HepG2 (cell line): ENCODE data around the gene GPHN. TPM values are rescaled to one million over a fixed set of nuclear protein-coding genes. Genes with fewer than 3 reads are reported as not detected.

Experiments
- ATAC-seq: fragments of 200-7000 bp; cut with Tn5 transposase; 3 replicates; pipeline ENCODE4 v1.9.1; 2020; ENCODE audit warnings: mild to moderate bottlenecking, moderate library complexity
- BruUV-seq: library from RNA; stranded (reverse); fragments of 400-500 nt; replicated peaks from 2 replicates; lab custom pipeline; 2021; lab: Mats Ljungman, UMichigan
- CTCF ChIA-PET: fragments of 300-600 bp; formaldehyde crosslinking; extraction: SDS; loops from one replicate; lab custom pipeline; 2021; ENCODE audit warnings: low total read pairs, inconsistent platforms, low intra/inter-chr PET ratio; lab: Yijun Ruan, JAX
- POLR2A ChIA-PET: fragments of 350-600 bp; sonication (Branson Sonifier 250); formaldehyde crosslinking; loops from one replicate; lab custom pipeline; 2020; ENCODE audit warnings: antibody characterized with exemption, inconsistent platforms; lab: Yijun Ruan, JAX
- DNase-seq: peaks from one replicate; pipeline ENCODE4 v3.0.0-alpha.2; 2015; ENCODE audit warnings: low spot score
- FAIRE-seq: peaks from 3 replicates; lab custom pipeline; 2011; peaks lifted over from hg19 to GRCh38; lab: Jason Lieb, UNC
- H2AFZ ChIP-seq: one replicate; pipeline ENCODE4 v1.6.1; 2011; ENCODE audit warnings: low read length, inconsistent platforms
- H3K27ac ChIP-seq: fragments of 300-600 bp; 3 replicates; pipeline ENCODE4 v1.8.0; 2011; ENCODE audit warnings: mixed run types, mild to moderate bottlenecking, mixed read lengths, low read length, inconsistent platforms; ENCODE audit not compliant: insufficient read depth; ENCODE audit errors: extremely low read length
- H3K27me3 ChIP-seq, 2 experiments: fragments of 200-600 bp in 1 of 2; 2 replicates in 1 of 2; 3 replicates in 1 of 2; pipeline versions ENCODE4 v1.6.0 to v1.8.0; 2011; ENCODE audit warnings: low read length in 2 of 2, mild to moderate bottlenecking in 2 of 2, moderate library complexity in 2 of 2, inconsistent platforms in 1 of 2; ENCODE audit not compliant: insufficient read depth in 2 of 2, control insufficient read depth in 1 of 2
- H3K36me3 ChIP-seq, 2 experiments: fragments of 200-600 bp in 1 of 2; replicated peaks in 1 of 2; 2 replicates in 1 of 2; 3 replicates in 1 of 2; pipeline versions ENCODE4 v1.5.1 to v1.8.0; 2011; ENCODE audit warnings: low read length in 2 of 2, inconsistent platforms in 1 of 2; ENCODE audit not compliant: insufficient read depth in 2 of 2, control insufficient read depth in 1 of 2
- H3K4me1 ChIP-seq: 2 replicates; pipeline ENCODE4 v1.5.1; 2012; ENCODE audit warnings: low read length, inconsistent platforms; ENCODE audit not compliant: insufficient read depth
- H3K4me2 ChIP-seq: 2 replicates; pipeline ENCODE4 v1.6.0; 2011; ENCODE audit warnings: low read depth, low read length, inconsistent platforms
- H3K4me3 ChIP-seq, 3 experiments: fragments of 200-600 bp in 1 of 3; sonication (generic), shearing (Covaris generic) in 1 of 3; replicated peaks in 1 of 3; 2 replicates each; pipeline ENCODE4 v1.5.1; 2011 to 2016; ENCODE audit warnings: low read length in 3 of 3, inconsistent platforms in 2 of 3, low read depth in 2 of 3, mild to moderate bottlenecking in 2 of 3, control low read depth in 1 of 3, mixed read lengths in 1 of 3; ENCODE audit not compliant: insufficient read depth in 1 of 3
- H3K79me2 ChIP-seq: one replicate; pipeline ENCODE4 v1.6.1; 2011; ENCODE audit warnings: low read length, inconsistent platforms; ENCODE audit not compliant: insufficient read depth
- H3K9ac ChIP-seq: 2 replicates; pipeline ENCODE4 v1.6.0; 2011; ENCODE audit warnings: mild to moderate bottlenecking, low read depth, low read length, inconsistent platforms; ENCODE audit not compliant: insufficient read depth
- H3K9me3 ChIP-seq: 2 replicates; pipeline ENCODE4 v1.5.1; 2012; ENCODE audit warnings: mild to moderate bottlenecking, low read length
- H4K20me1 ChIP-seq: 2 replicates; pipeline ENCODE4 v1.6.0; 2011; ENCODE audit warnings: inconsistent platforms, mild to moderate bottlenecking, low read length, moderate library complexity; ENCODE audit not compliant: insufficient read depth
- AGO2 ChIP-seq: fragments of 200-400 bp; formaldehyde crosslinking; optimal IDR thresholded peaks from 2 replicates; pipeline ENCODE3; 2017; ENCODE audit warnings: mild to moderate bottlenecking, low read depth, low read length, moderate library complexity
- ELF3 ChIP-seq: IDR thresholded peaks from 2 replicates; pipeline ENCODE4 v1.6.1; 2016; ENCODE audit warnings: missing genetic modification reagents, missing compliant biosample characterization
- GZF1 ChIP-seq: sonication (generic); formaldehyde crosslinking; IDR thresholded peaks from 2 replicates; pipeline ENCODE4 v1.5.1; 2020; ENCODE audit warnings: mild to moderate bottlenecking, missing genetic modification reagents
- HDAC2 ChIP-seq: sonication (generic); formaldehyde crosslinking; IDR thresholded peaks from 2 replicates; pipeline ENCODE4 v1.4.0; 2020; ENCODE audit warnings: missing genetic modification reagents
- NFE2 ChIP-seq: sonication (generic); formaldehyde crosslinking; IDR thresholded peaks from 2 replicates; pipeline ENCODE4 v1.4.0; 2020; ENCODE audit warnings: missing genetic modification reagents
- PAF1 ChIP-seq: IDR thresholded peaks from 2 replicates; pipeline ENCODE4 v1.6.1; 2016; ENCODE audit warnings: missing genetic modification reagents, missing compliant biosample characterization
- RBM22 ChIP-seq: fragments of 200-400 bp; formaldehyde crosslinking; optimal IDR thresholded peaks from 2 replicates; pipeline ENCODE3; 2017; ENCODE audit warnings: mild to moderate bottlenecking, low read length, moderate library complexity
- RORA ChIP-seq: sonication (generic); formaldehyde crosslinking; IDR thresholded peaks from 2 replicates; pipeline ENCODE4 v1.5.0; 2020; ENCODE audit warnings: mild to moderate bottlenecking, missing genetic modification reagents, moderate library complexity
- SATB2 ChIP-seq: sonication (generic); formaldehyde crosslinking; IDR thresholded peaks from 2 replicates; pipeline ENCODE4 v1.5.0; 2020; ENCODE audit warnings: missing genetic modification reagents
- ZFP36L1 ChIP-seq: sonication (generic); formaldehyde crosslinking; IDR thresholded peaks from 2 replicates; pipeline ENCODE4 v1.8.0; 2022; ENCODE audit warnings: mild to moderate bottlenecking, missing genetic modification reagents, moderate library complexity
- ZNF17 ChIP-seq: sonication (generic); formaldehyde crosslinking; IDR thresholded peaks from 2 replicates; pipeline ENCODE4 v1.5.0; 2020; ENCODE audit warnings: mild to moderate bottlenecking, missing genetic modification reagents
- ZNF607 ChIP-seq: sonication (generic); formaldehyde crosslinking; IDR thresholded peaks from 2 replicates; pipeline ENCODE4 v1.5.1; 2020; ENCODE audit warnings: missing genetic modification reagents, mild to moderate bottlenecking, borderline replicate concordance
- ZSCAN9 ChIP-seq: IDR thresholded peaks from 2 replicates; pipeline ENCODE4 v1.6.1; 2016; ENCODE audit warnings: borderline replicate concordance
- WGBS: methylation state at CpG from one replicate; pipeline ENCODE4 v1.1.6; 2017; ENCODE audit warnings: low lambda C conversion rate; 5-methylcytosine and 5-hydroxymethylcytosine counted together
- in situ Hi-C: cut with HindIII; loops from 2 replicates; pipeline ENCODE4 v1.10.0; 2017; ENCODE audit warnings: low pct_unique_long_range_greater_than_20kb; ENCODE audit not compliant: extremely low pct_ligation_motif_present
- intact Hi-C: fragments of 100-400 bp; cut with micrococcal nuclease; formaldehyde crosslinking; loops from one replicate; pipeline ENCODE4 v1.10.0; 2022; ENCODE audit not compliant: unreplicated experiment
- polyA plus RNA-seq, 8 experiments: library from polyadenylated mRNA; depleted of rRNA in 3 of 8; stranded (reverse) in 7 of 8; unstranded in 1 of 8; fragments of >200 nt; fragmentation: Illumina TruSeq in 4 of 8; extraction: Trizol in 4 of 8; gene quantifications; 2 replicates each; pipeline versions ENCODE4 v1.2.1 to v1.2.3, GENCODE V29; 2011 to 2016; ENCODE audit warnings: low read depth in 4 of 8, missing spikeins in 1 of 8, mixed read lengths in 1 of 8; ENCODE audit not compliant: insufficient read depth in 1 of 8
- total RNA-seq, 5 experiments: library from RNA; depleted of rRNA; stranded (reverse); fragments of >200 nt; fragmentation: Illumina TruSeq; extraction: Trizol; gene quantifications; 2 replicates each; pipeline ENCODE4 v1.2.3, GENCODE V29; 2016; ENCODE audit warnings: low read depth in 1 of 5
- TF ChIP-seq, protein P1 (sequence below): sonication (generic); formaldehyde crosslinking; conservative IDR thresholded peaks from 2 replicates; pipeline ENCODE4 v1.8.1; 2023; ENCODE audit warnings: missing genetic modification reagents
- TF ChIP-seq, protein P2 (sequence below): fragments of 450-650 bp; IDR thresholded peaks from 2 replicates; pipeline ENCODE4 v1.6.1; 2017
- TF ChIP-seq, protein P3 (sequence below): sonication (generic); formaldehyde crosslinking; IDR thresholded peaks from 2 replicates; pipeline ENCODE4 v1.4.0; 2020; ENCODE audit warnings: missing genetic modification reagents, mild to moderate bottlenecking, borderline replicate concordance

The GPHN gene
- total and polyA plus RNA-seq, 2 of the 13 experiments (the other 11 are each of a cell fraction or from before 2014, with no cell fraction given), result 12.7 to 19.2 TPM

GRCh38 chr14:67002994-67003753 is 495.2 kb downstream of the GPHN start (continued):
- TF ChIP-seq, protein P1, sequence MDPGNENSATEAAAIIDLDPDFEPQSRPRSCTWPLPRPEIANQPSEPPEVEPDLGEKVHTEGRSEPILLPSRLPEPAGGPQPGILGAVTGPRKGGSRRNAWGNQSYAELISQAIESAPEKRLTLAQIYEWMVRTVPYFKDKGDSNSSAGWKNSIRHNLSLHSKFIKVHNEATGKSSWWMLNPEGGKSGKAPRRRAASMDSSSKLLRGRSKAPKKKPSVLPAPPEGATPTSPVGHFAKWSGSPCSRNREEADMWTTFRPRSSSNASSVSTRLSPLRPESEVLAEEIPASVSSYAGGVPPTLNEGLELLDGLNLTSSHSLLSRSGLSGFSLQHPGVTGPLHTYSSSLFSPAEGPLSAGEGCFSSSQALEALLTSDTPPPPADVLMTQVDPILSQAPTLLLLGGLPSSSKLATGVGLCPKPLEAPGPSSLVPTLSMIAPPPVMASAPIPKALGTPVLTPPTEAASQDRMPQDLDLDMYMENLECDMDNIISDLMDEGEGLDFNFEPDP, result no peak
- TF ChIP-seq AGO2 (no peak), HDAC2 (no peak), RBM22 (no peak), ZFP36L1 (no peak), NFE2 (CRISPR knock-in tag) (no peak), ZNF607 (no peak)
- TF ChIP-seq, protein P2, sequence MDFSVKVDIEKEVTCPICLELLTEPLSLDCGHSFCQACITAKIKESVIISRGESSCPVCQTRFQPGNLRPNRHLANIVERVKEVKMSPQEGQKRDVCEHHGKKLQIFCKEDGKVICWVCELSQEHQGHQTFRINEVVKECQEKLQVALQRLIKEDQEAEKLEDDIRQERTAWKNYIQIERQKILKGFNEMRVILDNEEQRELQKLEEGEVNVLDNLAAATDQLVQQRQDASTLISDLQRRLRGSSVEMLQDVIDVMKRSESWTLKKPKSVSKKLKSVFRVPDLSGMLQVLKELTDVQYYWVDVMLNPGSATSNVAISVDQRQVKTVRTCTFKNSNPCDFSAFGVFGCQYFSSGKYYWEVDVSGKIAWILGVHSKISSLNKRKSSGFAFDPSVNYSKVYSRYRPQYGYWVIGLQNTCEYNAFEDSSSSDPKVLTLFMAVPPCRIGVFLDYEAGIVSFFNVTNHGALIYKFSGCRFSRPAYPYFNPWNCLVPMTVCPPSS, result no peak
- TF ChIP-seq, protein P3, sequence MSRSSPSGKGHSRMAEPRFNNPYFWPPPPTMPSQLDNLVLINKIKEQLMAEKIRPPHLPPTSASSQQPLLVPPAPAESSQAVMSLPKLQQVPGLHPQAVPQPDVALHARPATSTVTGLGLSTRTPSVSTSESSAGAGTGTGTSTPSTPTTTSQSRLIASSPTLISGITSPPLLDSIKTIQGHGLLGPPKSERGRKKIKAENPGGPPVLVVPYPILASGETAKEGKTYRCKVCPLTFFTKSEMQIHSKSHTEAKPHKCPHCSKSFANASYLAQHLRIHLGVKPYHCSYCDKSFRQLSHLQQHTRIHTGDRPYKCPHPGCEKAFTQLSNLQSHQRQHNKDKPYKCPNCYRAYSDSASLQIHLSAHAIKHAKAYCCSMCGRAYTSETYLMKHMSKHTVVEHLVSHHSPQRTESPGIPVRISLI (CRISPR knock-in tag), result no peak

DNA sequence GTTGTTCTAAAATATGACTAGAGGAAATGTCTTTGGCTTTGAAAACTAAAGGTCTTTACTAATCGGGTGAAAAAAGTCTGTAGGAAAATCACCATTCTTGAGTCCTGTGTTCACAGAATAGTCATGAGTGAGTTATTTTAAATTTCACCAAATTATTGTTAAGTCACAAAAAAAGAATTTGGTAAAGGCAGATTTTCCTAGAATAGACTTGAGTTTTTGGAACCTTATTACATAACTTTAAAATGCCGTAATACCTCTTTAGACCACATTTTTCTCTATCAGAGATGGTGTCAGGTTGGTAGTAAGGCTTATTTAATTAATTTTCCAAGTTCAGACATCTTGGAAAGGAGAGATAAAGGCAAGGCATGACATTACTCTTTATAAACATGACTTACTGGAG is 496.6 kb downstream of the GPHN start:
- Histone ChIP-seq H3K79me2 (no peaks in the 10 kb centered on the region), H4K20me1 (no peaks in the 10 kb centered on the region), H3K9me3 (no peaks in the 10 kb centered on the region), H3K9ac (no peak overlapping the region), H3K36me3 (no peaks in the 10 kb centered on the region; a peak in 1 of 5 replicates), H3K27me3 (no peaks in the 10 kb centered on the region), H3K4me1 (peaks cover 9% of the 10 kb centered on the region), H3K4me2 (no peak overlapping the region), H2AFZ (no peak overlapping the region), H3K27ac (no peak overlapping the region), H3K4me3 (no peak overlapping the region)
- TF ChIP-seq RORA (CRISPR knock-in tag) (no peak), ELF3 (CRISPR knock-in tag) (no peak), GZF1 (no peak), ZNF17 (CRISPR knock-in tag) (no peak), SATB2 (CRISPR knock-in tag) (no peak), ZFP36L1 (no peak), PAF1 (CRISPR knock-in tag) (no peak), ZSCAN9 (CRISPR knock-in tag) (no peak)
- no peak for ATAC-seq
- in situ Hi-C loops, result no loop called here
- FAIRE-seq, result no peak
- intact Hi-C loops, result no loop called here
- ChIA-PET POLR2A (no interaction called here), CTCF (no interaction called here)
- 93% methylated on average over 2 of the region's 2 CpGs for WGBS
- no peak for DNase-seq
- BruUV-seq, result no TSS peak
